GM10266 (cell line): ENCODE data around the gene TNFRSF1A.

Source experiments
- DNase-seq: peaks from one replicate; pipeline ENCODE4 v3.0.0; 2012; ENCODE audit errors: extremely low spot score
- TF ChIP-seq, protein P1 (sequence below): IDR thresholded peaks from 2 replicates; pipeline ENCODE4 v1.5.1; 2012; ENCODE audit warnings: mild to moderate bottlenecking, low read depth; ENCODE audit not compliant: control insufficient read depth, insufficient read depth; ENCODE audit errors: missing control alignments

TNFRSF1A gene

DNA sequence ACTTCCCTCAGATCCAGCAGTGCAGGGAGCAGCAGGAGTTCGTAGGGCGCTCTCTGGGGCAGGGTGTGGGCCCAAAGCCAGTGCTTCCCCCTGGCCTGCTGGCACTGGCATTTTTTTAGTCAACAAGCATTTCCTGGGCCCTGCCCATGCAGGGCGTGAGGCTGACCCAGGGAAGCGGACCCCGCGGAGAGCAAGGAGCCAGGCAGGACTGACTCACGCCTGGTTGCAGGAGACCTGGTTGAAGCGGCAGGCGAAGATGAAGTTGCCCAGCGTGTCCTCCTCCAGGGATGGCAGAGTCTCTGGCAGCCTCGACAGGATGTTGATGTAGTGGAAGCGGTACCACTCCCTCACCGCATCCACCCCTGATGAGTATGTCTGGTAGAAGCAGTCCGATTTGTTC lies 20.0 kb upstream of the TNFRSF1A start:
- TF ChIP-seq, protein P1, sequence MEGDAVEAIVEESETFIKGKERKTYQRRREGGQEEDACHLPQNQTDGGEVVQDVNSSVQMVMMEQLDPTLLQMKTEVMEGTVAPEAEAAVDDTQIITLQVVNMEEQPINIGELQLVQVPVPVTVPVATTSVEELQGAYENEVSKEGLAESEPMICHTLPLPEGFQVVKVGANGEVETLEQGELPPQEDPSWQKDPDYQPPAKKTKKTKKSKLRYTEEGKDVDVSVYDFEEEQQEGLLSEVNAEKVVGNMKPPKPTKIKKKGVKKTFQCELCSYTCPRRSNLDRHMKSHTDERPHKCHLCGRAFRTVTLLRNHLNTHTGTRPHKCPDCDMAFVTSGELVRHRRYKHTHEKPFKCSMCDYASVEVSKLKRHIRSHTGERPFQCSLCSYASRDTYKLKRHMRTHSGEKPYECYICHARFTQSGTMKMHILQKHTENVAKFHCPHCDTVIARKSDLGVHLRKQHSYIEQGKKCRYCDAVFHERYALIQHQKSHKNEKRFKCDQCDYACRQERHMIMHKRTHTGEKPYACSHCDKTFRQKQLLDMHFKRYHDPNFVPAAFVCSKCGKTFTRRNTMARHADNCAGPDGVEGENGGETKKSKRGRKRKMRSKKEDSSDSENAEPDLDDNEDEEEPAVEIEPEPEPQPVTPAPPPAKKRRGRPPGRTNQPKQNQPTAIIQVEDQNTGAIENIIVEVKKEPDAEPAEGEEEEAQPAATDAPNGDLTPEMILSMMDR: no peak
- DNase-seq: no peak

DNA sequence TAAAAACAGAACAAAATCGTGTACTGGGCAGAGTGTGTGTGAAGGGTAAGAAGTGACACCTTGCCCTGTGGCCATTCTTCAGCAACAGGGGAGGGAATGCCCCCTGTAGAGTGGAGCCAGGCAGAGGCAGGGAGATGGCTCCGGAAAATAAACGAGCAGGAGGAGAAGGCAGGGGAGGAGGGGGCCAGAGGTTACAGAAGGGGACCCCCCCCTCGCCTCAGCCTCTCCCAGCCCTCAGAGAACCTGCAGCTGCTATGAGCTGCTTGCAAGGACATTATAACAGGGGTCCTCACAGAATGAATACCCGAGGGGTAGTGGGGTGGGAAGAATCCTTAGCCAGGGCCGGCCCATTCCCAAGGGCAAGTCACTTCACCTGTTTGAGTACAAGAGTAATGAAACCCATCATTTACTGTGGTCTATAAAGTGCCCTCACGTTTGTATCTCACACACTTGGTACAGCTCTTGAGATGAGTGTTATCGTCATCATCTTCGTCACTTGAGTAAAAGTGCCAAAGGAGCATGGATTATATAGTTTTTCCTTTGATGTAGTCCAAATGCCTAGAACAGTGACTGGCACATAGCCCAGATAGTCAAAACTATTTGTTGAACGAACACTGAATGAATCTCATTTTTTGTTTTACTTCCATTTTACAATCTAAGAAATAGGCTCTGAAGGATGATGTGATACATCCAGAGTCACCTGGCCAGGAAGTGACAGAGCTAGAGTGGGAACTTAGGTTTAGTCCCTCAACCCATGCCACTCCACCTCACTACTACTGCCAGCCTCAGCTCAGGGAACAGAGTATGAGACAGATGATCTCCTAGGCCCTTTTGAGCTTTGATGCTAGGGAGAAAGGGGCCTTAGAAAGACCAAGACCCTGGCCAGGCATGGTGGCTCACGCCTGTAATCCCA lies 19.0 kb upstream of the TNFRSF1A start:
- TF ChIP-seq, protein P1: no peak
- DNase-seq: no peak

DNA sequence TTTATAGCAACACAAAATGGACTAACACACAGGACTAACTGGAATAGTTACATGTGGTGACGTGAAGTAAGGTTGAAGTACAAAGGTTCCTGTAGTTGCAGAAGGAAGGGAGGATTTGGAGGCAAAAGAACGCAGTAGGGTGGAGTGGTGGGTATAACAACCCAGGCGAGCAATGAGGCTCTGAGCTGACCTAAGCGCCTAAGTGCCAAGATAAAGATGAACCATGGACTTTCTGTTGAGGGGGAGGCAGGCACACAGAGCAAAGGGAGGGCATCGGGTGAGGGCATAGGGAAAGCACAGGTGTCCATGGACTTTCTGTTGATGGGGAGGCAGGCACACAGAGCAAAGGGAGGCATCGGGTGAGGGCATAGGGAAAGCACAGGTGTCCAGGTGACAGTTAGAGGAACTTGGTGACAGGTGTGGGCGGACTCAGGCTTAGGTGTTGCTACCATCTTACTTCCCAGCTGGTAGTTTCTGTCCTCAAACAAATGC lies 18.2 kb upstream of the TNFRSF1A start:
- TF ChIP-seq, protein P1: no peak

DNA sequence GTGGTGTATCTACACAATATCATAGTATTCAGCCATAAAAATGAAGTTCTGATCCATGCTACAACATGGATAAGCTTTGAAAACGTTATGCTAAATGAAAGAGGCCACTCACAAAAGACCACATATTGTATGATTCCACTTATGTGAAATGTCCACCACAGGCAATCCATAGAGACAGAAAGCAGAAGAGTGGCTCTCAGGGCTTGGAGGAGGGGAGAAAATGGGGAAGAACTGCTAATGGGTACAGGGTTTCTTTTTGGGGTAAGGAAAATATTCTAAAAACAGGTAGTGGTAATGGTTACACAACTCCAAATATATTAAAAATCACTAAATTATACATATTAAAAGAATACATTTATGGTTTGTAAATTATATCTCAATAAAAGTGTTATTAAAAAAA lies 17.0 kb upstream of the TNFRSF1A start:
- TF ChIP-seq, protein P1: no peak
- no peak for DNase-seq

More for the DNA sequence above, 18.2 kb upstream of the TNFRSF1A start:
- no peak for DNase-seq

DNA sequence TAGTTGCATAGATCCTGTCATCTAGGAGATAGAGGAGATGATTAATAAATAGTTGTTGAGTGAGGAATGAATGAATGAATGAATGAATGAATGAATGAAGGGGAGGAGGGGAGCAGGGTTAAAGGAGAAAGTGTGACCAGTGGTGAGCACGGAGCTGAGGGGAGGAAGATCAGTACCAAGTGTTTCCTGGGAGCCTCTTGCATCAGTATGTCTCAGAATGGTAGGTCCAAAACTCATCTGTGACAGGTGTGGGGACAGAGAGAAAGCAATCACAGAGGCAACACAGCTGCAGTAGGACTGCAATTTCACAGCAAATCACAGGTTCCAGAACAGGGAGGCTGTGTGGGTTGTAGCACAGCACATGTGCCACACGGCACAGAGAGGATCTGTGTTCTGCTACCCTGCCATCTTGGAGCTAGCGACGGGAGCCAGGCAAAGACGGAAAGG lies 14.5 kb upstream of the TNFRSF1A start:
- TF ChIP-seq, protein P1: no peak
- no peak for DNase-seq

DNA sequence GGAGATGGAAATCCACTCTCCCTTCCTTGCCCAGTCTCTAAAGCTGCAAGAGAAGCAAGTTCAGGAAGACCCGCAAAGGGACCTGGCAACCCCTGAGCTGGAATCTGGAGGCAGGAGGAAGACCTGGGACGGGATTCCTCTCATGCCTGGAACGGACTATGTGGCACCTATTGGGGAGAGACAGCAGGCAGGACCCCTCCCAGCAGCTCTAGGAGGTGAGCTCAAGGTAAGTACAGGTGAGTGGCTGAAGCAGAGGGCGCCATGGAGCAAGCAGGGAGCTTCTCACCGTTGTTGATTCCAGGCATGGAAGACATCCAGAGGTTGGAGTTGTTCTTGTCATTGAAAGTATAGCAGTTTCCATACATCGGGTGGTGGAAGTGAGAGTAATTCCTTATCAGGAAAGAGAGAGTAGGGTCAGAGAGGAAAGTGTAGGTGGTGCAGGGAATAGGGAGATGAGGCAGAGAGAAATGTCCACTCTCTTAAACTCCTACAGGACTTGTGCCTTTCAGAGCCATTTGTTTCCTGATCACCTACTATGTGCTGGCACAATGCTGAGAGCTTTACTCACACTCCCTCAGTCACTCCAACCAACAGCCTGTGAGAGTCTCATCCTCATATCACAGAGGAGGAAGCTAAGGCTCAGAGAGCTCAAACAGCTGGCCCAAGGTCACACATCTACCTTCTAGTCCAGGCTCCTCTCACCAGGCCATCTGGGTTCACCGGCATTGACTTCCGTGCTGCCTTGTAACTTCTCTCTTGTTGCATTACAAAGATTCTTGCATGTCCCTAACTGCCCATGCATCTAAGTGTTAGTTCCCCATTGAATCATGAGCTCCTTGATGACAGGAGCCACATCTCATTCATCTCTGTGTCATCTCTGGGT lies 13.9 kb upstream of the TNFRSF1A start:
- DNase-seq: no peak
- TF ChIP-seq, protein P1: no peak
